GM21381 (cell line): ENCODE results near the gene GPR62.
"Not testable (repeated sequence)": the region's sequence is repeated elsewhere in the genome, so short reads cannot be mapped to it uniquely, and the experiment has no call there.

Experiments
- ATAC-seq: cut with Tn5 transposase; IDR thresholded peaks from one replicate; pipeline ENCODE4 v1.9.1; 2021; ENCODE audit warnings: mild to moderate bottlenecking, moderate library complexity; ENCODE audit not compliant: unreplicated experiment

GPR62 gene

DNA sequence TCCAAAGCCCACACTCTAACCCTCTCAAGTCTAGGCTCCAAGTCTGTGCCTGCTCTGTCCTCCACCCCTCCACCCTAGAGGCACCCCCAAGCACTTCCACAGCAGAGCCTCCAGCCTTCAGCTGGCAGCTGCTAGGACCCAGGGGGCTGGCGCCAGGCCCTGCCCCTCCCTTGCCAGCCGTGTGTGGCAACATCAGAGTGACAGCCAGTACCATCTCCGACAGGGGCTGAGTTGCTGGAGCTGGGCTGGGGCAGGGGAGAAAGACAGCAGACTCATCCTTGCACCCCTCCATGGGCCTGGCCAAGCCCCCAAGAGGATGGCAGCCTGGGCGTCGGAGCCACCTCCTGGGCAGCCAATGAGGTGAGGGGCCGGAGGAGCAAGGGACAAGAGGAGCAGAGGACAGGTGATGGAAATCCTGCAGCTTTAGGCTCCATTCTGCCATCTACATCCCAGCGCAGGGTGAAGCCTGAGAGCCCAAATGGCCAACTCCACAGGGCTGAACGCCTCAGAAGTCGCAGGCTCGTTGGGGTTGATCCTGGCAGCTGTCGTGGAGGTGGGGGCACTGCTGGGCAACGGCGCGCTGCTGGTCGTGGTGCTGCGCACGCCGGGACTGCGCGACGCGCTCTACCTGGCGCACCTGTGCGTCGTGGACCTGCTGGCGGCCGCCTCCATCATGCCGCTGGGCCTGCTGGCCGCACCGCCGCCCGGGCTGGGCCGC, at the start of gene GPR62:
Gene GPR62 (plus strand): TSS at position 207 of the 718 bp plus-strand sequence. CDS start 272 bp downstream, at position 479.
- ATAC-seq = no peak

GRCh38 chr3:51908026-51908425, 47.2 kb upstream of the GPR62 start:
- ATAC-seq = no peak

DNA sequence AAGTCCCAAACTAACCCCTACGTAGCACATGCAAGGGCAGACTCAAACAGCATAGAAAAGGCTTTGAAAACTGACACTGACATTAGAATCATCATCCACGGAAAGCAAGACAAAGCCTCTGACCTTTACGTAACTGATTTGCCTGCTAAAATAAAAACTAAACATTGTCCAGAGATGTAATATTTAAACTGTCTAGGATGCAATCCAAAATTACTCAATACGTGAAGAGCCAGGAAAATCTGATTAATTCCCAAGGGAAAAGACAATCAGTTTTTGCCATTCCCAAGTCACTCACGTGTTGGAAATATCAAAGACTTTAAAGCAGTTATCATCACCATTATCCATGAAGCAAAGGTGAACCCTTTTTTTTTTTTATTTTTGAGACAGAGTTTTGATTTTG, 38.8 kb upstream of the GPR62 start:
- ATAC-seq = no peak

DNA sequence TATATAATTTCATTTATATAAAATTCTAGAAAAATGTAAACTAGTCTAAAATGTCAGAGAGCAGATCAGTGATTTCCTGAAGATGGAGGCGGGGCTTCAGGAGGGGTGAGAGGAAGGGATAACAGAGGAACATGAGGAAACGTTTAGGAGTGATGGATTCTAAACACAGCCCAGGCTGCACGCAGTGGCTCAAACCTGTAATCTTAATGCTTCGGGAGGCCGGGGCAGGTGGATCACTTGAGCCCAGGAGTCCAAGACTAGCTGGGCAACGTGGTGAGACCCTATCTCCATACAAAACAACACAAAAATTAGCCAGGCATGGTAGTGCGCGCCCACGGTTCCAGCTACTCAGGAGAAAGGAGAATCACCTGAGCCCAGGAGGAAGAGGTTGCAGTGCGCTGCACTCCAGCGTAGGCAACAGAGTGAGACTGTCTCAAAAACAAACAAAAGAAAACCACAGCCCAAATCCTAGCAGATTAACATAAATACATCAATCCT, 34.1 kb upstream of the GPR62 start:
- no peak for ATAC-seq

- no peak for ATAC-seq
These were observed 27.9 kb upstream of the GPR62 start for GRCh38 chr3:51927061-51927977.

DNA sequence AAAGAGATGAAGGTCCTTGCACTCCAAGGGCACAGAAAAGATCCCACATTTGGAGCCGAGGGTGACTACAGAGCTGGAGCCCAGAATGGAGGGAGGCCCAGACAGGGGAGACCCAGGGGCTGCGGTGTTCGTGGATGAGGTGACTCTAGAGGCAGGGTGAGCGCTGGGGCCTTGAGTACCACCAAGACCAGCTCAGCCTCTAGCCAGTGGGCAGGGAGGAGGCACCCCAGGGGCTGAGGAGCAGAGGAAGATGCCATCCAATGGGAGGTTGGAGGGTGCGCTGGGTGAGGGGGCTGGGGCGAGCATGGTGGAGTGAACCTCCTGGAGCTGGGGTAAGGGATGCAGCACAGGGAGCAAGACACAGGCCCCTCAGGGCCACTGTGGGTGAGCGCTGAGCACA, 26.7 kb upstream of the GPR62 start:
- ATAC-seq = no peak

DNA sequence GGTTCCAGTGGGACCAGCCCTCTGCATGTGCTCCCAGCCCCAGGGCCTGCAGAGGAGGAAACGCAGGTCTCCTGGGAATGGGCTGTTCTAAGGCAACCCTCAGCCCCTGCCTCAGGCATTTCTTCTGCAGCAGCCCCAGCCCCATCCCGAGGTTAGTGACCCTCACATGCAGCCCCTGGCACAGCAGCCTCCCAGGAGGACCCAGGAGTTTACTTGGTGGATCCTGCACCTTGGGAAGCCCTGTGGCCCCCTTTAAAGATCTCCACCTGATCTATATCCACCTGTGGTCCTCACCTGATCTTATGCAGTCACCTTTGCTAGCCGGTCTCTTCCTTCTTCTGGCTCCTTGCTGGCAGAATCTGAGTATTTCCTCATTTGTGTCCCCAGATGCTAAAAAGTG, 26.2 kb upstream of the GPR62 start:
- ATAC-seq = not testable (repeated sequence)

GRCh38 chr3:51929420-51930003, 25.7 kb upstream of the GPR62 start:
- ATAC-seq = no peak

- no peak for ATAC-seq
These were observed 24.7 kb upstream of the GPR62 start for GRCh38 chr3:51930439-51930838.

- ATAC-seq = no peak
These were observed 23.4 kb upstream of the GPR62 start for GRCh38 chr3:51931756-51932155.

DNA sequence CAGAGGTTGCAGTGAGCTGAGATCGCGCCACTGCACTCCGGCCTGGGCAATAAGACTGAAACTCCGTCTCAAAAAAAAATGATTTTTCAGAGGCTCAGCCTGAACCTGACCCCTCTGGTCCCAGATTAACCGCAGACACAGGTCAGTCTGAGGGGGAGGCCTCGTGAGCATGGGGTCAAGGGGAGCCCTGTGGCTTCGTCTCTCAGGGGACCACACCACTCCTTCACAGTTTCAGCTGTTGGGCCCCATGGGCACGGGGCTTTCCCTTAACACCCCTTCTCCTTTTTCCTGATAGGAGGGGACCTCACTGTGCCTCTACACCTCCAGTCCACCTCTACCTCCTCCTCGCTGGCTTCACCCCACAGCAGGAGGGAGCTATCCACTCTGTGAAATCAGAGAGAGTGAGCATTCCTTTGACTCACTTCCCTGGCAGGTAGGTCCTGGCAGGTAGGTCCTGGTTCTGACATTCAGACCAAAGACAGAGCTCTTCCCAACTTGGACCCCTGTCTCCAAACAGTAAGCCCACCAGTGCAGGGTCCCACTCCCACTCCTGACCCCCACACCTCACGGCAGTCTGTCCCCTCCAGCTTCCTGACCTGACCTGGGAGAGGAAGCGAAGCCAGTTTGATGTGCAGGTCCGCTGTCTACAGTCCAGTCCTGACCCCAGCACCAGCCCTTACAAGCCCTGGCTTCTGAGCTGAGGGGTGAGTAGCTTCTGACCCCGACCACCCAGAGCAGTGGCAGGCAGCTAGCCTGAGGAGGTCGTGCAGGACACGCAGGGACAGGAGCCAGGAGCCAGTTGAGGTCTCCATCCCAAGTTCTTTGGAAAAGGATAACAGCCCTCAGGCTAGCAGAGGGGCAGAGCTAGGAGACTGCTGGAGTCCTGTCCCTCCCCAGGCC, 22.5 kb upstream of the GPR62 start:
- no peak for ATAC-seq

GRCh38 chr3:51933471-51934138, 21.6 kb upstream of the GPR62 start:
- no peak for ATAC-seq

GRCh38 chr3:51934139-51934850, 20.9 kb upstream of the GPR62 start:
- ATAC-seq = no peak

GRCh38 chr3:51934991-51935885, 19.9 kb upstream of the GPR62 start:
- no peak for ATAC-seq

DNA sequence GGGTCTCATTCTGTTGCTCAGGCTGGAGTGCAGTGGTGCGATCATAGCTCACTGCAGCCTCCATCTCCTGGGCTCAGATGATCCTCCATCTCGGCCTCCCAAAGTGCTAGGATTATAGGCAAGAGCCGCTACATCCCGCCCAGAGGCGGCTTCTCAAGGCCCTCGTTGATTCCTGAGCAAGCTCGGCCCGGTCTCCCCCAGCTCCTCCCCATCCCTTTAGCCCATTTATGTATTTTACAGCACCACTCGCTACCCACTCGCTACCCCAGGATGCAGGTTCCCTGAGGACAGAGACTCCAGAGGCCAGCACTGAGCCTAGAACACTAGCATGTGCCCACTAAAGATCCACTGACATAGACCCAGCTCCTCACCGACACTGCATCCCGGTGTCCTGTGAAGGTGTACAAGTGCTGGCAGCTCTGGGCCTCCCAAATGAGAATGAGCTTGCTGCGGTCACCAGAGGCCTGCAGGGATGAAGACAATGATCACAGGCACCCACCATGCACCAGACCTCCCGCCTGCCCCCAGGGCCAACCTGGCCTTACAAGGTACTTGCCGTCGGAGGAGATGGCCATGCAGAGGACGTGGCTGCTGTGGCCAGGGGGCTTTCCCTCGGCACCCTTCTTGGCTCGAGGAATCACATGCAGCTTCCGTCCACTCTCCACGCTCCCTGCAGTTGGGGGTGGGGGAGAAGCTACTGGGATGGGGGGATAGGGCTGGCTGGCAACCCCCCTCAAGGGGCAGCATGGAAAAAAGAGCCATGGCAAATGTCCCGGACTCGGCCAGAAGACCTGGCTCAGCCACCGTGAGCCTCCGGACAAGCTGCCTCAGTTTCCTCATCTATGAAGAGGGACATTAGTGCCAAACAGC, 19.1 kb upstream of the GPR62 start:
- ATAC-seq = no peak

DNA sequence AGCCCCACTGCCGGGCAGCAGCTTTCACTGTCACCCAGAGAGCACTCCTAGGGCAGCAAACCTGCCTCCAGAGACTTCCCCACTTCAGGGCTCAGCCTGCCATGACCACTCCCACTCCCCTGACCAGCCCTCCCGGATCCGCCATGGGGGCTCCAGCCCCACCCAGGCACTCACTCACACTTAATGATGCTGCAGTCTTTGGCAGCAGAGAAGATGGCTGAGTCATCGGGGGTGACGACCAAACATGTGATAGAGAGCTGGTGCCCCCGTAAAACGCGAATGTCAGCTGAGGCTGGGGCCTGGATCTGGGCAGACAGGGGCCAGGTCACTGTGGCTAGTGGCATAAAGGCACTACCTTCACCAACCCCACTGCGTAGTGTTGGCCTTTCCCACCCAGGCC, 18.2 kb upstream of the GPR62 start:
- no peak for ATAC-seq
